Tibial nerve (tissue), 4 donors: ENCODE data around the gene MCUR1.

Experiments
- EP300 ChIP-seq, 2 donors: sonication (generic); formaldehyde crosslinking; IDR thresholded peaks; one replicate each; pipeline ENCODE4 v1.6.1; 2017; ENCODE audit warnings: antibody characterized with exemption in 2 of 2, mild to moderate bottlenecking in 1 of 2
- TF ChIP-seq, protein P1 (sequence below), 5 experiments: fragments of 200-600 bp in 3 of 5; fragments of 450-650 bp in 2 of 5; sonication (generic) in 3 of 5; IDR thresholded peaks; one replicate each; pipeline ENCODE4 v1.5.1; 2016 to 2019; ENCODE audit warnings: antibody characterized with exemption in 5 of 5, mild to moderate bottlenecking in 3 of 5, moderate library complexity in 2 of 5

DNA sequence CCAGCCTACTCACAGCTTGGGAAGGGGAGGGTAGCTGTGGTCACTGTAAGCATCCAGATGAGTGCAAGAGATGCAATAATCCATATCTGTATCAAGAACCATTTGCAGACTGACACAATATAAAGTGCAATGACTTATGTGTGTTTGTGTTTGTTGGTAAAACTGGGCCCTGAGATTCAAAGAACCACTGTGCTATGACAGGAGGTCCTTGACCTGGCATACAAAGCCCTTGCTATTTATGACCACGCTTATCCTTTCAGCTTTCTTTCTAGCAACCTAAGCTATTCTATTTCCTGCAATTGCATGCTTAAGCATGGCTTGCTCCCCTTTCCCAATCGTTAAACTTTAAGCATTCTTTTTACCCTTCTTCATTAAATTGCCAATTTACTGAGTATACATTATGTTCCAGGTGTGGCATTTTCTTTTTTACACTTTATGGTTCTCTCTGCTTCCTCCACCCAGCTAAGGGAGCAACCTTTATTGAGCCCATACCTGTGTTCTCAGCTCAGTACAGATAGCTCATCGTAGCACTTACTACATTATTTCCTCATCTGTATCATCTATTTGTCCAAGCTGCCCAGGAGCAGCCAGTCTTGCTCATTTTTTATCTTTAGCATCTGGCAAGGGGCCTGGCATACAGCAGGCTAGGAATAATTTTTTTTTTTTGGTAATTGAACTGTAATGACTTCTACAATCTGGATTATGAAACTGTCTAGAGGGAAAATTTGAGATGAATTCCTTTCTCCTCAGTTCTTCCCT is 3.5 kb downstream of the MCUR1 start:
- TF ChIP-seq, protein P1, sequence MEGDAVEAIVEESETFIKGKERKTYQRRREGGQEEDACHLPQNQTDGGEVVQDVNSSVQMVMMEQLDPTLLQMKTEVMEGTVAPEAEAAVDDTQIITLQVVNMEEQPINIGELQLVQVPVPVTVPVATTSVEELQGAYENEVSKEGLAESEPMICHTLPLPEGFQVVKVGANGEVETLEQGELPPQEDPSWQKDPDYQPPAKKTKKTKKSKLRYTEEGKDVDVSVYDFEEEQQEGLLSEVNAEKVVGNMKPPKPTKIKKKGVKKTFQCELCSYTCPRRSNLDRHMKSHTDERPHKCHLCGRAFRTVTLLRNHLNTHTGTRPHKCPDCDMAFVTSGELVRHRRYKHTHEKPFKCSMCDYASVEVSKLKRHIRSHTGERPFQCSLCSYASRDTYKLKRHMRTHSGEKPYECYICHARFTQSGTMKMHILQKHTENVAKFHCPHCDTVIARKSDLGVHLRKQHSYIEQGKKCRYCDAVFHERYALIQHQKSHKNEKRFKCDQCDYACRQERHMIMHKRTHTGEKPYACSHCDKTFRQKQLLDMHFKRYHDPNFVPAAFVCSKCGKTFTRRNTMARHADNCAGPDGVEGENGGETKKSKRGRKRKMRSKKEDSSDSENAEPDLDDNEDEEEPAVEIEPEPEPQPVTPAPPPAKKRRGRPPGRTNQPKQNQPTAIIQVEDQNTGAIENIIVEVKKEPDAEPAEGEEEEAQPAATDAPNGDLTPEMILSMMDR (IDR thresholded peaks at IDR 0.05) = no peak
- TF ChIP-seq EP300 (IDR thresholded peaks at IDR 0.05) = no peak
